Cardiac fibroblast (primary cell): Measurements from ENCODE around the gene DGKB.

Experiments
- DNase-seq, 2 donors: peaks; one replicate each; pipeline versions ENCODE4 v3.0.0 to v3.0.0-alpha.2; 2010; ENCODE audit warnings: low read depth in 2 of 2
- H3K4me3 ChIP-seq, 2 donors: replicated peaks in 1 of 2; 1 replicate in 1 of 2; 2 replicates in 1 of 2; pipeline ENCODE4 v1.5.1; 2011; ENCODE audit warnings: low read depth in 2 of 2, low read length in 2 of 2, mild to moderate bottlenecking in 2 of 2, moderate library complexity in 1 of 2
- TF ChIP-seq, protein P1 (sequence below): IDR thresholded peaks from one replicate; pipeline ENCODE4 v1.5.1; 2011; ENCODE audit warnings: low read depth, mild to moderate bottlenecking, low read length, inconsistent platforms

Gene DGKB

DNA sequence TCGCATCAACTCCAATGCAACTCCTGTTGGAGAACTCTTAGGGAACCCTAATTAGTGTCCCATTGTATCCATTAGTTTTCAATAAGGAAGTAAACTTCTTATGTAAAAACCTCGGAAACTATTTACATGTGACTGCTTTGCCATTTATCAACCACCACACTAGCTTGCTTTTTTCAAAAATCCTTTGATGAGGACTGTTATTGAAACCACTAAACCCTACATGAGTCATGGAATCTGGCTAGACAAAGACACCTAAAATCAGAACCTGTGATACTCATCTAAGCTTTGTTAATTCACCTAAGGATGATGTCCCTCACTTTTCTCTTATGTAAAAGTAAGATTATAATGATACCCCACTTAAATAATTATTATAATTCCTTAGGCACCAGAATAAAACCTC is 499.0 kb downstream of the DGKB start:
- TF ChIP-seq, protein P1, sequence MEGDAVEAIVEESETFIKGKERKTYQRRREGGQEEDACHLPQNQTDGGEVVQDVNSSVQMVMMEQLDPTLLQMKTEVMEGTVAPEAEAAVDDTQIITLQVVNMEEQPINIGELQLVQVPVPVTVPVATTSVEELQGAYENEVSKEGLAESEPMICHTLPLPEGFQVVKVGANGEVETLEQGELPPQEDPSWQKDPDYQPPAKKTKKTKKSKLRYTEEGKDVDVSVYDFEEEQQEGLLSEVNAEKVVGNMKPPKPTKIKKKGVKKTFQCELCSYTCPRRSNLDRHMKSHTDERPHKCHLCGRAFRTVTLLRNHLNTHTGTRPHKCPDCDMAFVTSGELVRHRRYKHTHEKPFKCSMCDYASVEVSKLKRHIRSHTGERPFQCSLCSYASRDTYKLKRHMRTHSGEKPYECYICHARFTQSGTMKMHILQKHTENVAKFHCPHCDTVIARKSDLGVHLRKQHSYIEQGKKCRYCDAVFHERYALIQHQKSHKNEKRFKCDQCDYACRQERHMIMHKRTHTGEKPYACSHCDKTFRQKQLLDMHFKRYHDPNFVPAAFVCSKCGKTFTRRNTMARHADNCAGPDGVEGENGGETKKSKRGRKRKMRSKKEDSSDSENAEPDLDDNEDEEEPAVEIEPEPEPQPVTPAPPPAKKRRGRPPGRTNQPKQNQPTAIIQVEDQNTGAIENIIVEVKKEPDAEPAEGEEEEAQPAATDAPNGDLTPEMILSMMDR: no peak
- no peak overlapping the region for H3K4me3 ChIP-seq
- DNase-seq: no peak

DNA sequence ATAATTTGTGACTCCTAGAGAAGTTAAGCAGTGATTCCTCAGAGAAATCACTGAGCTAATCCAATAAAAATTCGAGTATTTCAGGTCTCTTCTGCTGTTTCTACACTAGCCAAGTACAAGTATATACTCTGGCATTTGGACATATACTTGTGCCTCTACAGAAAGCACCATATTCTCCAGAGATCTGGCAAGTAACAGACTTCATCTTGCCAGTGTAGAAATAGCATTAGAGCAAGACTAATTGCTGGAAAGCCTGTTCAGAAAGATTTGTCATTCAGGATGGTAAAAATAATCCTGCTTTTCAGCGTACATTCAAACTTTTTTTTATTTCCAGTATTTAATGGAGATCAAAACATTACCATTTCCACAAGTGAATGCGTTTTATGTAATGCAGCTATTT is 502.3 kb downstream of the DGKB start:
- DNase-seq: no peak
- no peak overlapping the region for H3K4me3 ChIP-seq

DNA sequence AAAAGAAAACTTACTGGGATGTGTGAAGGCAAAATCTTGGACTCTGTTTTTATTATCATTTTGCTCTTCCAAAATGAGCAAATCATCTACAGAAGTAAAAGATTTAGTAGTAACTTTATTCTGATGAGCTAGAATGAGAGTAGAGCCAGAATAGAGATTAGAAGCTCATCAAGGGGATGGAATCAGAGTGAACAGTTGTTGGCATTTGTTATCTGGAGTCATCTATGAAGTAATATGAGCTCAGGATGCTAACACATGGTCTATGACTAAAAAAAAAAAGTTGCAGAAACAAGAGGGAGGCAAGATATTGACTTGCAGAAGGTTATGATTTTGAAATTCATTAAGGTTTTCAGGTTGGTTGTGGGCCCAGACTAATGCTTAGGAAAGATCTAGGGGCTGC is 504.0 kb downstream of the DGKB start:
- DNase-seq: no peak
- TF ChIP-seq, protein P1: no peak
- H3K4me3 ChIP-seq: no peak overlapping the region

More for the DNA sequence above, 502.3 kb downstream of the DGKB start:
- TF ChIP-seq, protein P1: no peak

DNA sequence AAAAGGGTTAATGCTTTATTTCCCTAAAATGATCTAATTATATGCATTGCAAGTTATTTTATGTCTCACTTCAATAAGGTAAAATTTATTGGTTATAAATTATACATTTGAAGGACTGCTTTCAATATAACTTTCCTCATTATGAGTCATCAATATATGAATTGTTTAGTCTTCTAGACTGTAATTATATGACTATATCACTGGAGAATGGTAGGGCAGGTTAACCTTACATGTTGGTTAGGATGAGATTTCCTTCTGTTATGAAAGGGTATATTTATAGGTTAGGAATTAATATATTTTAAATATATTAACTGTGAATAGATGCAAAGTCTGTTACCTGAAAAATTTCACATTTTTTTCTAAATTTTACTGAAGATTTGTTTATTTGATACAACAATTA is 506.7 kb downstream of the DGKB start:
- TF ChIP-seq, protein P1: no peak
- H3K4me3 ChIP-seq: no peak overlapping the region
- no peak for DNase-seq

DNA sequence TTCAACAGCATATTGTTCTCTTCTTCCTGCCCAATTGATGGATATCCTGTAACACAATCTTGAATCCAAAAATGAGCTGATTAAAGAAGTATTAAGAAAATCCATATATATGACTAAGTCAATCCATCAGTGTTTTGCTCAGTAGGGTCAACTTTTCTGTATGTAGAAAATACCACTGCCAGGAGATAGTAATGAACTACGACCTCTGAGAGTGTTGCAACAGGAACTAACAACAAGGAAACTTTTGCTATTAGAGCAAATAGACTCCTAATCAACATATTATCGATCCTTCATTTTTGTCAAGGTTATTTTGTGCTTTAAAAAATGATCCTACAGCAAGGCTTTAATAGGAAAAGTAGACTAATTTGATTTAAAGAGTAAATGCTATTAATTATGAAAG is 507.8 kb downstream of the DGKB start:
- TF ChIP-seq, protein P1: no peak
- DNase-seq: no peak
- no peak overlapping the region for H3K4me3 ChIP-seq

DNA sequence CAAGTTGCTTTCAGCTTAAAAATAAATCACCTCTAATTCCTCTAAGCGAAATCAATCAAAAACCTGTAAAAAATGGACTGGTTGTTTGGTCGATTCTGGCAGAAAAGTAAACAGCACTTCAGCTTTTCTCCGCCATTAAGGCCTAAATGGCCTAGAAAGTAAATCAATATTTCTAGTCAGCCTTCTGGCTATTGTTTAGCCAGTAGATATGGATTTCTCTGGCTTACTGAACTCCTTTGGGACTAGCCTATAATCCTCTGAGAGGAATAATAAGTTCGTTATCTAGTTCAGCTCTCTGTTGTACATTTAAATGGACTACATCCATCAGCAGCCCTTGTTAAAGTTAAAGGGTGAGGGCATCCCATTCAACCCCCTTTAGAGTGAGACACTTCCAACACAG is 513.0 kb downstream of the DGKB start:
- no peak overlapping the region for H3K4me3 ChIP-seq
- DNase-seq: no peak
- TF ChIP-seq, protein P1: no peak

DNA sequence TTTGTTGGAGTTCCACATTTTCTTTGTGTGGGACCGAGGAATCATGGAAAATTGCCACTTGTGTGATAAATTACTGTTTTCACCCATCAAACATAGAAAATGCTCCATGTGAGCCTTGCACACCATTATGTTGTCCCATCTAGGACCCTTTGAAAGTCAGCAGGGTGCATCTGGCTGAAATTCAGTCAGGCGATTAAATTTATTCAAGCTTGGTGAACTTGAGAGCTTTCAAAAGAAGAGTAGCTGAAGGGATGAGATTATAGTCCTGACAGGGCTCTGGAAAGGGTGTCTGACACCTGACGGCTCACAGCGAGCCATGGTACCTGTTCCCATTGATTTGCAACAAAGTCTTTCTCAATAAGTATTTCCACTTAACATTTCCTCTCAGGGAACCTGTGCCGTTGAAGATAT is 513.4 kb downstream of the DGKB start:
- TF ChIP-seq, protein P1: no peak
- H3K4me3 ChIP-seq: no peak overlapping the region
- DNase-seq: no peak
